Esophagus muscularis mucosa (tissue), 4 donors: ENCODE measurements around the gene CTNNA1. TPM values are rescaled to one million over a fixed set of nuclear protein-coding genes. Genes with fewer than 3 reads are reported as not detected.

Source experiments
- DNase-seq: peaks from one replicate; pipeline ENCODE4 v3.0.0-alpha.2; 2017; ENCODE audit errors: extremely low spot score
- H3K27ac ChIP-seq, 4 donors: fragments of 200-600 bp; sonication (generic); replicated peaks in 1 of 4; 1 replicate in 3 of 4; 2 replicates in 1 of 4; pipeline ENCODE4 v1.5.1; 2016 to 2019; ENCODE audit warnings: mild to moderate bottlenecking in 1 of 4
- H3K27me3 ChIP-seq, 4 donors: fragments of 200-600 bp; sonication (generic); one replicate each; pipeline versions ENCODE4 v1.5.1 to v1.6.0; 2016 to 2019
- H3K36me3 ChIP-seq, 4 donors: fragments of 200-600 bp; sonication (generic); one replicate each; pipeline ENCODE4 v1.5.1; 2016 to 2019
- H3K4me1 ChIP-seq, 4 donors: fragments of 200-600 bp; sonication (generic); one replicate each; pipeline ENCODE4 v1.5.1; 2016 to 2019
- H3K4me3 ChIP-seq, 4 donors: fragments of 200-600 bp; sonication (generic); 1 replicate in 2 of 4; 2 replicates in 2 of 4; pipeline ENCODE4 v1.5.1; 2016 to 2019; ENCODE audit warnings: mild to moderate bottlenecking in 4 of 4, moderate library complexity in 1 of 4
- H3K9me3 ChIP-seq, 4 donors: fragments of 200-600 bp; sonication (generic); 1 replicate in 3 of 4; 2 replicates in 1 of 4; pipeline ENCODE4 v1.5.1; 2016 to 2019
- CTCF ChIP-seq, 3 experiments: fragments of 200-600 bp in 2 of 3; fragments of 450-650 bp in 1 of 3; sonication (generic) in 2 of 3; IDR thresholded peaks; one replicate each; pipeline ENCODE4 v1.5.1; 2017 to 2019; ENCODE audit warnings: antibody characterized with exemption in 3 of 3, mild to moderate bottlenecking in 2 of 3, moderate library complexity in 1 of 3
- EP300 ChIP-seq: sonication (generic); formaldehyde crosslinking; IDR thresholded peaks from one replicate; pipeline ENCODE4 v1.6.1; 2017; ENCODE audit warnings: antibody characterized with exemption
- POLR2A ChIP-seq: fragments of 450-650 bp; IDR thresholded peaks from one replicate; pipeline ENCODE4 v1.6.1; 2017; ENCODE audit warnings: antibody characterized with exemption, moderate library complexity, mild to moderate bottlenecking, low read depth
- POLR2AphosphoS5 ChIP-seq, 2 donors: sonication (generic); formaldehyde crosslinking; IDR thresholded peaks; one replicate each; pipeline ENCODE4 v1.6.1; 2017; ENCODE audit warnings: antibody characterized with exemption in 2 of 2
- WGBS: methylation state at CpG from one replicate; pipeline ENCODE4 v1.1.5; 2018; 5-methylcytosine and 5-hydroxymethylcytosine counted together
- intact Hi-C: fragments of 100-400 bp; cut with DNase I; formaldehyde crosslinking; loops from one replicate; pipeline ENCODE4 v1.15.1; 2023
- total RNA-seq, 4 donors: library from RNA; depleted of rRNA; stranded (reverse); fragments of >200 nt; gene quantifications; one replicate each; pipeline versions ENCODE4 v1.1.0 to v1.2.1, GENCODE V29; 2016

The CTNNA1 gene
- total RNA-seq, 4 donors from 2014 or later = 335 to 423 (median 369) TPM

- H3K9me3 ChIP-seq = no peaks in the 10 kb centered on the region
- no peaks in the 10 kb centered on the region for H3K27me3 ChIP-seq
- H3K4me1 ChIP-seq = peaks cover 12 to 37% (median 22%) of the 10 kb centered on the region in 4 donors
- TF ChIP-seq CTCF (IDR thresholded peaks at IDR 0.05) = no peak
- no peak for TF ChIP-seq POLR2A
- no peak for TF ChIP-seq POLR2AphosphoS5 (IDR thresholded peaks at IDR 0.05)
- TF ChIP-seq EP300 = no peak
- H3K36me3 ChIP-seq = peaks cover 10 to 35% (median 25%) of the 10 kb centered on the region in 4 donors
- no peak overlapping the region for H3K4me3 ChIP-seq
- intact Hi-C loops = no loop called here
- no peak overlapping the region for H3K27ac ChIP-seq
- 91% methylated on average over 16 of the region's 23 CpGs for WGBS
- DNase-seq = no peak
These were observed 192.4 kb downstream of the CTNNA1 start for GRCh38 chr5:138945421-138946240.

- Histone ChIP-seq H3K9me3 (no peaks in the 10 kb centered on the region), H3K27me3 (no peaks in the 10 kb centered on the region), H3K27ac (no peak overlapping the region), H3K36me3 (peaks cover 10 to 41% (median 25%) of the 10 kb centered on the region in 4 donors), H3K4me1 (peaks cover 12 to 43% (median 24%) of the 10 kb centered on the region in 4 donors), H3K4me3 (no peak overlapping the region)
- WGBS = no CpG with 5 or more reads among the region's 8 CpGs
- TF ChIP-seq EP300 (no peak), POLR2AphosphoS5 (IDR thresholded peaks at IDR 0.05) (no peak), CTCF (IDR thresholded peaks at IDR 0.05) (no peak), POLR2A (no peak)
- DNase-seq = no peak
- intact Hi-C loops = no loop called here
These were observed 193.0 kb downstream of the CTNNA1 start for GRCh38 chr5:138946241-138946623.

- peaks cover 17 to 51% (median 31%) of the 10 kb centered on the region in 4 donors for H3K4me1 ChIP-seq
- no peak for DNase-seq
- H3K4me3 ChIP-seq = no peak overlapping the region
- TF ChIP-seq CTCF (IDR thresholded peaks at IDR 0.05) (no peak), POLR2A (no peak), EP300 (no peak), POLR2AphosphoS5 (IDR thresholded peaks at IDR 0.05) (no peak)
- no peaks in the 10 kb centered on the region for H3K27me3 ChIP-seq
- WGBS = 91% methylated on average over 15 of the region's 20 CpGs
- intact Hi-C loops = no loop called here
- H3K27ac ChIP-seq = no peak overlapping the region
- peaks cover 10 to 44% (median 25%) of the 10 kb centered on the region in 4 donors for H3K36me3 ChIP-seq
- H3K9me3 ChIP-seq = no peaks in the 10 kb centered on the region
These were observed 193.8 kb downstream of the CTNNA1 start for GRCh38 chr5:138946831-138947560.

GRCh38 chr5:138947780-138948179, 194.6 kb downstream of the CTNNA1 start:
- Histone ChIP-seq H3K27me3 (no peaks in the 10 kb centered on the region), H3K4me3 (no peak overlapping the region), H3K4me1 (peaks cover 24 to 59% (median 39%) of the 10 kb centered on the region in 4 donors), H3K9me3 (no peaks in the 10 kb centered on the region), H3K36me3 (peaks cover 10 to 44% (median 25%) of the 10 kb centered on the region in 4 donors), H3K27ac (no peak overlapping the region)
- DNase-seq = no peak
- 90% methylated on average over 5 of the region's 5 CpGs for WGBS
- intact Hi-C loops = no loop called here
- TF ChIP-seq POLR2AphosphoS5 (IDR thresholded peaks at IDR 0.05) = no peak
- TF ChIP-seq EP300 = no peak
- no peak for TF ChIP-seq POLR2A
- no peak for TF ChIP-seq CTCF (IDR thresholded peaks at IDR 0.05)
